Fibroblast of lung (primary cell): ENCODE data around the gene PIK3C3. TPM values are rescaled to one million over a fixed set of nuclear protein-coding genes. Genes with fewer than 3 reads are reported as not detected.
A peak's percentile ranks its signal among the peaks of the same experiment; 100 is the strongest.

Experiments used
- DNase-seq, 2 donors: peaks; one replicate each; pipeline versions ENCODE4 v3.0.0 to v3.0.0-alpha.2; 2010; ENCODE audit warnings: low read depth in 2 of 2
- H2AFZ ChIP-seq: 2 replicates; pipeline ENCODE4 v1.5.1; 2012; ENCODE audit warnings: low read length, control low read depth, inconsistent platforms
- H3K27ac ChIP-seq: 2 replicates; pipeline ENCODE4 v1.5.1; 2011; ENCODE audit warnings: low read length, control low read depth; ENCODE audit not compliant: insufficient read depth
- H3K27me3 ChIP-seq: 2 replicates; pipeline ENCODE4 v1.5.1; 2011; ENCODE audit warnings: mild to moderate bottlenecking, low read length; ENCODE audit not compliant: control insufficient read depth, insufficient read depth
- H3K36me3 ChIP-seq: 2 replicates; pipeline ENCODE4 v1.5.1; 2011; ENCODE audit warnings: low read length; ENCODE audit not compliant: control insufficient read depth, insufficient read depth
- H3K4me1 ChIP-seq: 2 replicates; pipeline ENCODE4 v1.5.1; 2011; ENCODE audit warnings: low read length; ENCODE audit not compliant: control insufficient read depth, insufficient read depth; ENCODE audit errors: extremely low read depth
- H3K4me2 ChIP-seq: 2 replicates; pipeline ENCODE4 v1.5.1; 2011; ENCODE audit warnings: low read length, control low read depth; ENCODE audit not compliant: insufficient read depth; ENCODE audit errors: extremely low read depth
- H3K4me3 ChIP-seq, 4 experiments: fragments of 200-600 bp in 1 of 4; sonication (generic) in 1 of 4; replicated peaks in 1 of 4; 2 replicates each; pipeline ENCODE4 v1.5.1; 2011 to 2016; ENCODE audit warnings: low read length in 4 of 4, low read depth in 3 of 4, mild to moderate bottlenecking in 3 of 4, control low read depth in 2 of 4, inconsistent platforms in 1 of 4, mixed read lengths in 1 of 4; ENCODE audit not compliant: insufficient read depth in 1 of 4; ENCODE audit errors: control extremely low read depth in 1 of 4
- H3K79me2 ChIP-seq: 2 replicates; pipeline ENCODE4 v1.5.1; 2012; ENCODE audit warnings: mild to moderate bottlenecking, low read length, inconsistent platforms; ENCODE audit not compliant: control insufficient read depth, insufficient read depth
- H3K9ac ChIP-seq: 2 replicates; pipeline ENCODE4 v1.5.1; 2011; ENCODE audit warnings: mild to moderate bottlenecking, low read length, control low read depth; ENCODE audit not compliant: insufficient read depth
- H3K9me3 ChIP-seq: 2 replicates; pipeline ENCODE4 v1.5.1; 2012; ENCODE audit warnings: low read depth, low read length; ENCODE audit not compliant: control insufficient read depth, insufficient read depth
- H4K20me1 ChIP-seq: 2 replicates; pipeline ENCODE4 v1.5.1; 2011; ENCODE audit warnings: low read length; ENCODE audit not compliant: control insufficient read depth, insufficient read depth; ENCODE audit errors: extremely low read depth
- EZH2 ChIP-seq: IDR thresholded peaks from 2 replicates; pipeline ENCODE4 v1.5.1; 2012; ENCODE audit warnings: low read length, control low read depth, mild to moderate bottlenecking; ENCODE audit errors: missing control alignments
- polyA plus RNA-seq, 2 donors: library from polyadenylated mRNA; depleted of rRNA in 1 of 2; stranded (reverse) in 1 of 2; unstranded in 1 of 2; fragments of >200 nt; gene quantifications; 2 replicates each; pipeline ENCODE4 v1.2.1, GENCODE V29; 2011 to 2012; ENCODE audit warnings: missing spikeins in 1 of 2
- total RNA-seq: library from RNA; depleted of rRNA; stranded (reverse); fragments of >200 nt; gene quantifications from 2 replicates; pipeline ENCODE4 v1.2.1, GENCODE V29; 2014
- TF ChIP-seq, protein P1 (sequence below), 2 donors: IDR thresholded peaks in 1 of 2; conservative IDR thresholded peaks in 1 of 2; 1 replicate in 1 of 2; 2 replicates in 1 of 2; pipeline ENCODE4 v1.5.1; 2011 to 2012; ENCODE audit warnings: low read length in 2 of 2, control low read depth in 1 of 2, inconsistent platforms in 1 of 2, low read depth in 1 of 2, mild to moderate bottlenecking in 1 of 2

The PIK3C3 gene
- total and polyA plus RNA-seq, 2 donors (not counting 1 experiment from before 2014, with no cell fraction given), result 28.9 to 58.6 TPM

GRCh38 chr18:41917181-41917580 is 37.9 kb upstream of the PIK3C3 start:
- Histone ChIP-seq H3K36me3 (no peaks in the 10 kb centered on the region), H3K4me1 (no peaks in the 10 kb centered on the region), H3K79me2 (no peaks in the 10 kb centered on the region), H3K9ac (no peak overlapping the region), H3K27ac (no peak overlapping the region), H2AFZ (no peak overlapping the region), H3K27me3 (no peaks in the 10 kb centered on the region), H3K4me3 (no peak overlapping the region), H4K20me1 (no peaks in the 10 kb centered on the region), H3K4me2 (no peak overlapping the region), H3K9me3 (no peaks in the 10 kb centered on the region)
- DNase-seq, result no peak
- TF ChIP-seq, protein P1, sequence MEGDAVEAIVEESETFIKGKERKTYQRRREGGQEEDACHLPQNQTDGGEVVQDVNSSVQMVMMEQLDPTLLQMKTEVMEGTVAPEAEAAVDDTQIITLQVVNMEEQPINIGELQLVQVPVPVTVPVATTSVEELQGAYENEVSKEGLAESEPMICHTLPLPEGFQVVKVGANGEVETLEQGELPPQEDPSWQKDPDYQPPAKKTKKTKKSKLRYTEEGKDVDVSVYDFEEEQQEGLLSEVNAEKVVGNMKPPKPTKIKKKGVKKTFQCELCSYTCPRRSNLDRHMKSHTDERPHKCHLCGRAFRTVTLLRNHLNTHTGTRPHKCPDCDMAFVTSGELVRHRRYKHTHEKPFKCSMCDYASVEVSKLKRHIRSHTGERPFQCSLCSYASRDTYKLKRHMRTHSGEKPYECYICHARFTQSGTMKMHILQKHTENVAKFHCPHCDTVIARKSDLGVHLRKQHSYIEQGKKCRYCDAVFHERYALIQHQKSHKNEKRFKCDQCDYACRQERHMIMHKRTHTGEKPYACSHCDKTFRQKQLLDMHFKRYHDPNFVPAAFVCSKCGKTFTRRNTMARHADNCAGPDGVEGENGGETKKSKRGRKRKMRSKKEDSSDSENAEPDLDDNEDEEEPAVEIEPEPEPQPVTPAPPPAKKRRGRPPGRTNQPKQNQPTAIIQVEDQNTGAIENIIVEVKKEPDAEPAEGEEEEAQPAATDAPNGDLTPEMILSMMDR (conservative IDR thresholded peaks at IDR 0.05 in 1 of 2, IDR thresholded peaks at IDR 0.05 in 1 of 2; ENCODE audit: low read depth in 1 of 2, low read length in 2 of 2), result no peak
- TF ChIP-seq EZH2, result no peak

- H3K79me2 ChIP-seq, result no peaks in the 10 kb centered on the region
- no peak overlapping the region for H3K4me2 ChIP-seq
- no peaks in the 10 kb centered on the region for H4K20me1 ChIP-seq
- no peaks in the 10 kb centered on the region for H3K36me3 ChIP-seq
- no peak overlapping the region for H3K9ac ChIP-seq
- DNase-seq, result no peak
- H3K27me3 ChIP-seq, result no peaks in the 10 kb centered on the region
- H2AFZ ChIP-seq, result no peak overlapping the region
- no peaks in the 10 kb centered on the region for H3K9me3 ChIP-seq
- no peak overlapping the region for H3K27ac ChIP-seq
- H3K4me3 ChIP-seq, result no peak overlapping the region
- TF ChIP-seq EZH2, result no peak
- TF ChIP-seq, protein P1 (conservative IDR thresholded peaks at IDR 0.05 in 1 of 2, IDR thresholded peaks at IDR 0.05 in 1 of 2; ENCODE audit: low read depth in 1 of 2, low read length in 2 of 2), result no peak
- no peaks in the 10 kb centered on the region for H3K4me1 ChIP-seq
These were observed 33.3 kb upstream of the PIK3C3 start for GRCh38 chr18:41921770-41922169.

GRCh38 chr18:41922176-41922575 is 32.9 kb upstream of the PIK3C3 start:
- no peak overlapping the region for H3K4me3 ChIP-seq
- DNase-seq, result peak in 1 of 2 donors; percentile 23
- no peak for TF ChIP-seq EZH2
- TF ChIP-seq, protein P1 (conservative IDR thresholded peaks at IDR 0.05 in 1 of 2, IDR thresholded peaks at IDR 0.05 in 1 of 2; ENCODE audit: low read depth in 1 of 2, low read length in 2 of 2), result no peak
- no peak overlapping the region for H3K27ac ChIP-seq
- no peaks in the 10 kb centered on the region for H4K20me1 ChIP-seq
- H3K9ac ChIP-seq, result no peak overlapping the region
- no peaks in the 10 kb centered on the region for H3K36me3 ChIP-seq
- no peaks in the 10 kb centered on the region for H3K4me1 ChIP-seq
- H2AFZ ChIP-seq, result no peak overlapping the region
- no peaks in the 10 kb centered on the region for H3K79me2 ChIP-seq
- no peaks in the 10 kb centered on the region for H3K27me3 ChIP-seq
- H3K4me2 ChIP-seq, result no peak overlapping the region
- no peaks in the 10 kb centered on the region for H3K9me3 ChIP-seq
